ENCODE measurements around the gene FETUB. TPM values are rescaled to one million over a fixed set of nuclear protein-coding genes. Genes with fewer than 3 reads are reported as not detected.

The FETUB gene
- polyA plus RNA-seq, 3 donors, result not detected

DNA sequence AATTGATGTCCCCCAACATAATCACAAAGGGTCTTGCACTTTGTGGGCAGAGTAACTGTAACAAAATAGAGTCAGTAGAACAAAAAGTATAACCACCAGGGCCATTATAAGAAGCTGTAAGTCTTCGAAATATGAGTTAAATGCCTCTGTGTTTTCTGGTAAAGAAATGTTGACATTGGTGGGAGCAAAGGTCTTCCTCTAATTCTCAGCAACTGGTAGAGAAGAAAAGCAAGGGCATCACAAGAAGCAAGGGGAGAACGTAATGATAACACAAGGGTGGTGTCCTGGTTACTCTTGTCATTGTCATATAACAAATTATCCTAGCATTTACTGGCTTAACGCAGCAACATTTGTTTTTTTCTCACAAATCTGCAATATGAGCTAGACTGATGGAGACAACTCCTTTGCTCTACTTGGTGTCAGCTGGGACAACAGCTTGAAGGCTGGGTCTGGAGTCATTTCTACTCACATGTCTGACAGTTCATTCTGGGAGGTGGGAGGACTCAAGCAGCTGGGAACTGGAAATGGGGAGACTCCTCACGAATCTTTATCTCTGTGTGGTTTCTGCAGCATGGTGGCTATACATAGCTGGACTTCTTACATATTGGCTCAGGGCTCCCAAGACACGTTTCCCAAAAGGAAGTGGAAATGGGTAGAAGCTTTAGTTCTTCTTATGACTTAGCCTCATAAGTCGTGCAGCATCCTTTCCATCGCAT lies 49.5 kb upstream of the FETUB start:
- Histone ChIP-seq H4K20me1 (ENCODE audit: insufficient read depth, low read length) (no peaks in the 10 kb centered on the region), H3K4me3 (replicated peaks in 1 of 3; ENCODE audit: low read depth in 2 of 3, low read length in 3 of 3) (no peak overlapping the region), H2AFZ (ENCODE audit: insufficient read depth, low read depth, low read length, poor library complexity, severe bottlenecking) (no peak overlapping the region), H3K9ac (ENCODE audit: insufficient read depth, low read length, poor library complexity, severe bottlenecking) (no peak overlapping the region), H3K79me2 (ENCODE audit: insufficient read depth, low read length) (no peaks in the 10 kb centered on the region), H3K9me3 (replicated peaks in 1 of 2; ENCODE audit: control insufficient read depth in 1 of 2, insufficient read depth in 1 of 2, low read length in 2 of 2) (no peaks in the 10 kb centered on the region), H3K27ac (ENCODE audit: low read depth in 1 of 2, low read length in 2 of 2) (no peak overlapping the region), H3K36me3 (replicated peaks in 1 of 2; ENCODE audit: control insufficient read depth in 1 of 2, insufficient read depth in 2 of 2, low read length in 2 of 2) (peaks cover 2 to 7% of the 10 kb centered on the region in 2 donors), H3K4me1 (ENCODE audit: control insufficient read depth in 1 of 2, insufficient read depth in 2 of 2, low read length in 2 of 2) (no peaks in the 10 kb centered on the region), H3K4me2 (replicated peaks; ENCODE audit: extremely low read depth, low read length, poor library complexity, severe bottlenecking) (no peak overlapping the region), H3K27me3 (ENCODE audit: control insufficient read depth in 2 of 2, insufficient read depth in 2 of 2, low read length in 2 of 2) (no peaks in the 10 kb centered on the region)
- TF ChIP-seq, protein P1, sequence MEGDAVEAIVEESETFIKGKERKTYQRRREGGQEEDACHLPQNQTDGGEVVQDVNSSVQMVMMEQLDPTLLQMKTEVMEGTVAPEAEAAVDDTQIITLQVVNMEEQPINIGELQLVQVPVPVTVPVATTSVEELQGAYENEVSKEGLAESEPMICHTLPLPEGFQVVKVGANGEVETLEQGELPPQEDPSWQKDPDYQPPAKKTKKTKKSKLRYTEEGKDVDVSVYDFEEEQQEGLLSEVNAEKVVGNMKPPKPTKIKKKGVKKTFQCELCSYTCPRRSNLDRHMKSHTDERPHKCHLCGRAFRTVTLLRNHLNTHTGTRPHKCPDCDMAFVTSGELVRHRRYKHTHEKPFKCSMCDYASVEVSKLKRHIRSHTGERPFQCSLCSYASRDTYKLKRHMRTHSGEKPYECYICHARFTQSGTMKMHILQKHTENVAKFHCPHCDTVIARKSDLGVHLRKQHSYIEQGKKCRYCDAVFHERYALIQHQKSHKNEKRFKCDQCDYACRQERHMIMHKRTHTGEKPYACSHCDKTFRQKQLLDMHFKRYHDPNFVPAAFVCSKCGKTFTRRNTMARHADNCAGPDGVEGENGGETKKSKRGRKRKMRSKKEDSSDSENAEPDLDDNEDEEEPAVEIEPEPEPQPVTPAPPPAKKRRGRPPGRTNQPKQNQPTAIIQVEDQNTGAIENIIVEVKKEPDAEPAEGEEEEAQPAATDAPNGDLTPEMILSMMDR (IDR thresholded peaks at IDR 0.05), result no peak
- no peak overlapping the region for H3K4me3 Mint-ChIP-seq
- 100% methylated on average over 1 of the region's 7 CpGs for WGBS (ENCODE audit: insufficient coverage)
- H3K27me3 Mint-ChIP-seq (ENCODE audit: low read depth in 3 of 3), result peaks cover 0 to 5% (median 0%) of the 10 kb centered on the region in 3 donors
- no peak overlapping the region for H3K27ac Mint-ChIP-seq
- H3K4me1 Mint-ChIP-seq, result no peaks in the 10 kb centered on the region
- intact Hi-C loops (cut with micrococcal nuclease), result no loop called here
- no peaks in the 10 kb centered on the region for H3K9me3 Mint-ChIP-seq
- no peak for DNase-seq
- peaks cover 4 to 10% of the 10 kb centered on the region in 2 donors for H3K36me3 Mint-ChIP-seq

DNA sequence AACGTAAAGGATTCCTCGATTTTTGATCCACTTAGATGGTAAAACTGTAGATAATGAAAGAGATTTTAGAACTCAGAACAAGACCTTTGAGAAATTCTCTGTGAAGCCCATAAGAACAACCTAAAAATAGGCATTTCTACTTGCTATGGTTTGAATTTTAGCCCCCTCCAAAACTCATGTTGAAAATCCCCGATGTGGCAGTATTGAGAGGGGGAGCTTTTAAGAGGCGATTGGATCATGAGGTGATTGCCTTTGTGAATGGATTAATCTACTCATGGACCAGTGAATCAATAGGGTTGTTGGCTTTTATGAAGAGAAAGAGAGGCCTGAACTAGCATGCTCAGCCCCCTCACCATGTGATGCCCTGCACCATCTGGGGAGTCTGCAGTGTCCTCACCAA lies 47.5 kb upstream of the FETUB start:
- Histone ChIP-seq H3K79me2 (ENCODE audit: insufficient read depth, low read length) (no peaks in the 10 kb centered on the region), H3K9ac (ENCODE audit: insufficient read depth, low read length, poor library complexity, severe bottlenecking) (no peak overlapping the region), H3K9me3 (replicated peaks in 1 of 2; ENCODE audit: control insufficient read depth in 1 of 2, insufficient read depth in 1 of 2, low read length in 2 of 2) (no peaks in the 10 kb centered on the region), H2AFZ (ENCODE audit: insufficient read depth, low read depth, low read length, poor library complexity, severe bottlenecking) (no peak overlapping the region), H3K36me3 (replicated peaks in 1 of 2; ENCODE audit: control insufficient read depth in 1 of 2, insufficient read depth in 2 of 2, low read length in 2 of 2) (no peaks in the 10 kb centered on the region), H3K27ac (ENCODE audit: low read depth in 1 of 2, low read length in 2 of 2) (no peak overlapping the region), H3K4me1 (ENCODE audit: control insufficient read depth in 1 of 2, insufficient read depth in 2 of 2, low read length in 2 of 2) (no peaks in the 10 kb centered on the region), H3K4me3 (replicated peaks in 1 of 3; ENCODE audit: low read depth in 2 of 3, low read length in 3 of 3) (no peak overlapping the region), H3K27me3 (ENCODE audit: control insufficient read depth in 2 of 2, insufficient read depth in 2 of 2, low read length in 2 of 2) (no peaks in the 10 kb centered on the region), H4K20me1 (ENCODE audit: insufficient read depth, low read length) (no peaks in the 10 kb centered on the region), H3K4me2 (replicated peaks; ENCODE audit: extremely low read depth, low read length, poor library complexity, severe bottlenecking) (no peak overlapping the region)
- Mint-ChIP-seq H3K27ac (no peak overlapping the region), H3K4me1 (peaks cover 3% of the 10 kb centered on the region), H3K27me3 (ENCODE audit: low read depth in 3 of 3) (peaks cover under 1 to 5% (median 3%) of the 10 kb centered on the region in 3 donors), H3K4me3 (no peak overlapping the region), H3K9me3 (no peaks in the 10 kb centered on the region), H3K36me3 (no peaks in the 10 kb centered on the region)
- no peak for DNase-seq
- WGBS (ENCODE audit: insufficient coverage), result no CpG with 5 or more reads among the region's 4 CpGs
- TF ChIP-seq, protein P1 (IDR thresholded peaks at IDR 0.05), result no peak
- intact Hi-C loops (cut with micrococcal nuclease), result no loop called here

All from CD14-positive monocyte (primary cell).